K562 (cell line): Measurements from ENCODE around the gene ACTR1B. TPM values are rescaled to one million over a fixed set of nuclear protein-coding genes. Genes with fewer than 3 reads are reported as not detected.

Experiments
- CBX1 ChIP-seq: sonication (generic); IDR thresholded peaks from 2 replicates; pipeline ENCODE4 v1.6.1; 2016; ENCODE audit warnings: antibody characterized with exemption, low read depth, mild to moderate bottlenecking
- KDM4B ChIP-seq, 2 experiments: fragments of 450-650 bp in 1 of 2; sonication (generic) in 1 of 2; IDR thresholded peaks; 2 replicates each; pipeline ENCODE4 v1.6.1; 2016 to 2017; ENCODE audit warnings: borderline replicate concordance in 2 of 2, antibody characterized with exemption in 1 of 2, low read depth in 1 of 2, mild to moderate bottlenecking in 1 of 2
- MAFK ChIP-seq: IDR thresholded peaks from 2 replicates; pipeline ENCODE4 v1.6.1; 2011; ENCODE audit warnings: low read length, improper control_type of control experiment
- MBD2 ChIP-seq: sonication (generic); IDR thresholded peaks from 2 replicates; pipeline ENCODE4 v1.6.1; 2016; ENCODE audit warnings: low read depth, borderline replicate concordance
- MCM7 ChIP-seq, 2 experiments: fragments of 450-650 bp; IDR thresholded peaks; 2 replicates each; pipeline ENCODE4 v1.6.1; 2016 to 2018
- MEF2A ChIP-seq: IDR thresholded peaks from 2 replicates; pipeline ENCODE4 v1.6.1; 2011; ENCODE audit warnings: low read depth, mild to moderate bottlenecking, low read length, moderate library complexity; ENCODE audit not compliant: control insufficient read depth
- NFE2L1 ChIP-seq: fragments of 450-650 bp; IDR thresholded peaks from 2 replicates; pipeline ENCODE4 v1.6.1; 2016; ENCODE audit warnings: missing genetic modification characterization, low read depth, mild to moderate bottlenecking, missing compliant biosample characterization, moderate library complexity, borderline replicate concordance
- POLR2H ChIP-seq: IDR thresholded peaks from 2 replicates; pipeline ENCODE4 v1.6.1; 2016; ENCODE audit warnings: missing genetic modification characterization, low read depth, mild to moderate bottlenecking, control low read depth, missing compliant biosample characterization, moderate library complexity
- RHOXF2B ChIP-seq: fragments of 250-450 bp; sonication (Bioruptor Pico); conservative IDR thresholded peaks from 2 replicates; pipeline ENCODE4 v1.5.1; 2021
- SRSF1 ChIP-seq: fragments of 200-400 bp; formaldehyde crosslinking; IDR thresholded peaks from 2 replicates; pipeline ENCODE4 v1.6.1; 2017; ENCODE audit warnings: mild to moderate bottlenecking, low read depth, low read length, moderate library complexity
- TCF7 ChIP-seq: sonication (generic); IDR thresholded peaks from 2 replicates; pipeline ENCODE4 v1.6.1; 2016; ENCODE audit warnings: antibody characterized with exemption, borderline replicate concordance
- TCFL5 ChIP-seq: fragments of 250-450 bp; sonication (Bioruptor Pico); conservative IDR thresholded peaks from 2 replicates; pipeline ENCODE4 v1.6.1; 2021; ENCODE audit warnings: mild to moderate bottlenecking, moderate library complexity, matching md5 sums
- TGIF2 ChIP-seq: sonication (generic); formaldehyde crosslinking; IDR thresholded peaks from 2 replicates; pipeline ENCODE4 v1.8.1; 2022; ENCODE audit warnings: mild to moderate bottlenecking, missing genetic modification reagents, moderate library complexity
- TRIM28 ChIP-seq: fragments of 450-650 bp; IDR thresholded peaks from 2 replicates; pipeline ENCODE4 v1.6.1; 2017
- ZBTB1 ChIP-seq: sonication (generic); formaldehyde crosslinking; IDR thresholded peaks from 2 replicates; pipeline ENCODE4 v1.8.1; 2023; ENCODE audit warnings: missing genetic modification reagents, low read depth, mild to moderate bottlenecking, borderline replicate concordance
- ZNF551 ChIP-seq: fragments of 250-450 bp; sonication (Bioruptor Pico); IDR thresholded peaks from 2 replicates; pipeline ENCODE4 v1.5.0; 2021; ENCODE audit warnings: mild to moderate bottlenecking, moderate library complexity
- ZNF699 ChIP-seq: fragments of 250-450 bp; sonication (Bioruptor Pico); IDR thresholded peaks from 2 replicates; pipeline ENCODE4 v1.8.0; 2021; ENCODE audit warnings: mild to moderate bottlenecking, moderate library complexity; ENCODE audit not compliant: insufficient replicate concordance
- ZNF707 ChIP-seq: fragments of 250-450 bp; sonication (Bioruptor Pico); conservative IDR thresholded peaks from 2 replicates; pipeline ENCODE4 v1.8.0; 2022; ENCODE audit warnings: inconsistent platforms, mild to moderate bottlenecking, moderate library complexity
- polyA plus RNA-seq, 8 experiments: library from polyadenylated mRNA; depleted of rRNA in 4 of 8; stranded (reverse) in 5 of 8; unstranded in 3 of 8; fragments of >200 nt; fragmentation: Nextera tagmentation in 2 of 8; fragmentation: Illumina TruSeq in 1 of 8; extraction: Ambion mirVana in 2 of 8; extraction: Trizol in 1 of 8; gene quantifications; 2 replicates each; pipeline versions ENCODE4 v1.2.1 to v1.2.3, GENCODE V29; 2011 to 2014; ENCODE audit warnings: inconsistent platforms in 1 of 8, missing spikeins in 1 of 8
- total RNA-seq, 7 experiments: library from RNA; depleted of rRNA in 6 of 7; stranded (reverse); fragments of >200 nt in 6 of 7; fragmentation: Illumina TruSeq in 2 of 7; extraction: Trizol in 2 of 7; gene quantifications; 2 replicates each; pipeline versions ENCODE4 v1.2.1 to v1.2.3, GENCODE V29; 2011 to 2021; ENCODE audit warnings: low replicate concordance in 1 of 7
- TF ChIP-seq, protein P1 (sequence below), 2 experiments: IDR thresholded peaks; 2 replicates each; pipeline ENCODE4 v1.6.1; 2012; ENCODE audit warnings: improper control_type of control experiment in 2 of 2, low read depth in 2 of 2, low read length in 2 of 2, borderline replicate concordance in 1 of 2
- TF ChIP-seq, protein P2 (sequence below): IDR thresholded peaks from 3 replicates; pipeline ENCODE4 v1.6.1; 2011; ENCODE audit warnings: borderline replicate concordance, mild to moderate bottlenecking, moderate library complexity; ENCODE audit not compliant: insufficient read length; ENCODE audit errors: extremely low read depth
- TF ChIP-seq, protein P3 (sequence below): IDR thresholded peaks from 2 replicates; pipeline ENCODE4 v1.6.1; 2012; ENCODE audit warnings: low read depth, low read length, improper control_type of control experiment, borderline replicate concordance

The ACTR1B gene
- total and polyA plus RNA-seq, 9 of the 15 experiments (the other 6 are each of a cell fraction or from before 2014, with no cell fraction given) = 0.49 to 42.3 (median 22.5) TPM

DNA sequence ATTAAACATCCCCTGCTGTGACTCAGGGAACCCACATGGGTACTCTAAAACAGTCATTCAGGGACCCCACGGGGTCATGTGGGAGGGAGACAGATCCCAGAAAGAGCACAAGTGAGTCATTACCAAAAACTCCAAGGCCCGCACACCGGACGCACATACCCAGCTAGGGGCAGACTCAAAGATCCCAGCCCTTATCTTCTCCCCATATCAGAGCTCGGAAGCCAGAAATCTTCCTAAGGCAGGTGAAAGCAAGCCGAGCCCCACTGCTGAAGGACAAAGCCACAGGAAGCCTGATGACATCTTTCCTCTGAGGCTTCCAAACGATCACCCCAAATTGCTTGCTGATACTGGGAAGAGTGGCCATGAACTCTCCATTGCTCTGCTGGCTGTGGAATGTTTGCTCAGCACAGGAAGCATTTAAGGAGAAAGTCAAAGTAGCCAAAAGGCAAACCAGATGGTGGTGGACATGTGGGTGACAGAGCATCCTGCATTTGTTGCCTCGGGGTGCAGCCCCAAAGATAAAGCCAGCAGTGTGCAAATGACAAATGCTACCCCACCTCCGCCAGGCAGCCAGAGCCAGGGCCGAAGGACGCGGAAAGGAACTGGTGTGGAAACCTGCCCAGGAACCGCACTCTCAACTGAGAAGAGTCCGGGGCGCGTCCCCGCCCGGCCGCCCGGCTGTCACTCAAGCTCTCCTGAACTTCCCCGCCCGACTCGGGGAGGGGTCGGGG, 784 bp downstream of the ACTR1B start (continued):
- TF ChIP-seq ZNF707 (CRISPR knock-in tag) = no peak
- no peak for TF ChIP-seq ZNF551
- no peak for TF ChIP-seq MBD2
- no peak for TF ChIP-seq TCF7
- TF ChIP-seq NFE2L1 (tag) = no peak
- no peak for TF ChIP-seq RHOXF2B (CRISPR knock-in tag)
- TF ChIP-seq MEF2A = no peak
- no peak for TF ChIP-seq TCFL5
- TF ChIP-seq POLR2H (tag) = no peak
- TF ChIP-seq TGIF2 (CRISPR knock-in tag) = no peak
- TF ChIP-seq, protein P1, sequence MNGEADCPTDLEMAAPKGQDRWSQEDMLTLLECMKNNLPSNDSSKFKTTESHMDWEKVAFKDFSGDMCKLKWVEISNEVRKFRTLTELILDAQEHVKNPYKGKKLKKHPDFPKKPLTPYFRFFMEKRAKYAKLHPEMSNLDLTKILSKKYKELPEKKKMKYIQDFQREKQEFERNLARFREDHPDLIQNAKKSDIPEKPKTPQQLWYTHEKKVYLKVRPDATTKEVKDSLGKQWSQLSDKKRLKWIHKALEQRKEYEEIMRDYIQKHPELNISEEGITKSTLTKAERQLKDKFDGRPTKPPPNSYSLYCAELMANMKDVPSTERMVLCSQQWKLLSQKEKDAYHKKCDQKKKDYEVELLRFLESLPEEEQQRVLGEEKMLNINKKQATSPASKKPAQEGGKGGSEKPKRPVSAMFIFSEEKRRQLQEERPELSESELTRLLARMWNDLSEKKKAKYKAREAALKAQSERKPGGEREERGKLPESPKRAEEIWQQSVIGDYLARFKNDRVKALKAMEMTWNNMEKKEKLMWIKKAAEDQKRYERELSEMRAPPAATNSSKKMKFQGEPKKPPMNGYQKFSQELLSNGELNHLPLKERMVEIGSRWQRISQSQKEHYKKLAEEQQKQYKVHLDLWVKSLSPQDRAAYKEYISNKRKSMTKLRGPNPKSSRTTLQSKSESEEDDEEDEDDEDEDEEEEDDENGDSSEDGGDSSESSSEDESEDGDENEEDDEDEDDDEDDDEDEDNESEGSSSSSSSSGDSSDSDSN (IDR thresholded peaks at IDR 0.05; ENCODE audit: borderline replicate concordance in 1 of 2, low read depth in 2 of 2, low read length in 2 of 2) = peak; percentile 10 to 26; a peak in 1 of 4 replicates
- TF ChIP-seq ZNF699 = no peak
- no peak for TF ChIP-seq MAFK
- no peak for TF ChIP-seq CBX1
- no peak for TF ChIP-seq ZBTB1 (CRISPR knock-in tag)
- no peak for TF ChIP-seq SRSF1
- TF ChIP-seq, protein P2, sequence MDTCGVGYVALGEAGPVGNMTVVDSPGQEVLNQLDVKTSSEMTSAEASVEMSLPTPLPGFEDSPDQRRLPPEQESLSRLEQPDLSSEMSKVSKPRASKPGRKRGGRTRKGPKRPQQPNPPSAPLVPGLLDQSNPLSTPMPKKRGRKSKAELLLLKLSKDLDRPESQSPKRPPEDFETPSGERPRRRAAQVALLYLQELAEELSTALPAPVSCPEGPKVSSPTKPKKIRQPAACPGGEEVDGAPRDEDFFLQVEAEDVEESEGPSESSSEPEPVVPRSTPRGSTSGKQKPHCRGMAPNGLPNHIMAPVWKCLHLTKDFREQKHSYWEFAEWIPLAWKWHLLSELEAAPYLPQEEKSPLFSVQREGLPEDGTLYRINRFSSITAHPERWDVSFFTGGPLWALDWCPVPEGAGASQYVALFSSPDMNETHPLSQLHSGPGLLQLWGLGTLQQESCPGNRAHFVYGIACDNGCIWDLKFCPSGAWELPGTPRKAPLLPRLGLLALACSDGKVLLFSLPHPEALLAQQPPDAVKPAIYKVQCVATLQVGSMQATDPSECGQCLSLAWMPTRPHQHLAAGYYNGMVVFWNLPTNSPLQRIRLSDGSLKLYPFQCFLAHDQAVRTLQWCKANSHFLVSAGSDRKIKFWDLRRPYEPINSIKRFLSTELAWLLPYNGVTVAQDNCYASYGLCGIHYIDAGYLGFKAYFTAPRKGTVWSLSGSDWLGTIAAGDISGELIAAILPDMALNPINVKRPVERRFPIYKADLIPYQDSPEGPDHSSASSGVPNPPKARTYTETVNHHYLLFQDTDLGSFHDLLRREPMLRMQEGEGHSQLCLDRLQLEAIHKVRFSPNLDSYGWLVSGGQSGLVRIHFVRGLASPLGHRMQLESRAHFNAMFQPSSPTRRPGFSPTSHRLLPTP = no peak
- TF ChIP-seq KDM4B (IDR thresholded peaks at IDR 0.05; ENCODE audit: borderline replicate concordance in 2 of 2, low read depth in 1 of 2) = no peak
- TF ChIP-seq, protein P3, sequence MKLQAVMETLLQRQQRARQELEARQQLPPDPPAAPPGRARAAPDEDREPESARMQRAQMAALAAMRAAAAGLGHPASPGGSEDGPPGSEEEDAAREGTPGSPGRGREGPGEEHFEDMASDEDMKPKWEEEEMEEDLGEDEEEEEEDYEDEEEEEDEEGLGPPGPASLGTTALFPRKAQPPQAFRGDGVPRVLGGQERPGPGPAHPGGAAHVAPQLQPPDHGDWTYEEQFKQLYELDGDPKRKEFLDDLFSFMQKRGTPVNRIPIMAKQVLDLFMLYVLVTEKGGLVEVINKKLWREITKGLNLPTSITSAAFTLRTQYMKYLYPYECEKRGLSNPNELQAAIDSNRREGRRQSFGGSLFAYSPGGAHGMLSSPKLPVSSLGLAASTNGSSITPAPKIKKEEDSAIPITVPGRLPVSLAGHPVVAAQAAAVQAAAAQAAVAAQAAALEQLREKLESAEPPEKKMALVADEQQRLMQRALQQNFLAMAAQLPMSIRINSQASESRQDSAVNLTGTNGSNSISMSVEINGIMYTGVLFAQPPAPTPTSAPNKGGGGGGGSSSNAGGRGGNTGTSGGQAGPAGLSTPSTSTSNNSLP = no peak
- TF ChIP-seq TRIM28 = no peak
- no peak for TF ChIP-seq MCM7 (IDR thresholded peaks at IDR 0.05)
